Endometrial microvascular endothelial cells (primary cell): ENCODE data around the gene BAIAP2L2. TPM values are rescaled to one million over a fixed set of nuclear protein-coding genes. Genes with fewer than 3 reads are reported as not detected.

Source experiments
- in situ Hi-C: cut with HindIII; loops from 2 replicates; pipeline ENCODE4 v1.10.0; 2017; ENCODE audit warnings: low sequenced_read_pairs, low pct_unique_long_range_greater_than_20kb; ENCODE audit errors: inconsistent ontology term
- total RNA-seq: library from RNA; depleted of rRNA; stranded (reverse); fragments of >200 nt; gene quantifications from one replicate; pipeline ENCODE4 v1.2.3, GENCODE V29; 2015; ENCODE audit errors: inconsistent ontology term

BAIAP2L2 gene
- total RNA-seq, 1 donor from 2014 or later = 0.09 TPM

GRCh38 chr22:38110863-38111852, 674 bp upstream of the BAIAP2L2 start:
- in situ Hi-C loops = no loop called here

- in situ Hi-C loops = no loop called here
These were observed 998 bp downstream of the BAIAP2L2 start for GRCh38 chr22:38109371-38110001.

GRCh38 chr22:38108561-38109319, 1.7 kb downstream of the BAIAP2L2 start:
- in situ Hi-C loops = no loop called here

GRCh38 chr22:38107692-38108515, 2.6 kb downstream of the BAIAP2L2 start:
- in situ Hi-C loops = no loop called here

GRCh38 chr22:38106814-38107578, 3.5 kb downstream of the BAIAP2L2 start:
- in situ Hi-C loops = no loop called here

- in situ Hi-C loops = no loop called here
These were observed 6.4 kb downstream of the BAIAP2L2 start for GRCh38 chr22:38104084-38104483.

GRCh38 chr22:38103641-38104040, 6.8 kb downstream of the BAIAP2L2 start:
- in situ Hi-C loops = no loop called here

GRCh38 chr22:38098410-38099249, 11.9 kb downstream of the BAIAP2L2 start:
- in situ Hi-C loops = no loop called here

GRCh38 chr22:38097557-38098409, 12.7 kb downstream of the BAIAP2L2 start:
- in situ Hi-C loops = no loop called here

- in situ Hi-C loops = no loop called here
These were observed 13.4 kb downstream of the BAIAP2L2 start for GRCh38 chr22:38097058-38097457.

GRCh38 chr22:38089474-38089851, 21.0 kb downstream of the BAIAP2L2 start:
- in situ Hi-C loops = no loop called here

- in situ Hi-C loops = no loop called here
These were observed 21.6 kb downstream of the BAIAP2L2 start for GRCh38 chr22:38088629-38089473.

- in situ Hi-C loops = no loop called here
These were observed 22.6 kb downstream of the BAIAP2L2 start for GRCh38 chr22:38087855-38088254.

- in situ Hi-C loops = no loop called here
These were observed 23.5 kb downstream of the BAIAP2L2 start for GRCh38 chr22:38086942-38087341.

GRCh38 chr22:38086001-38086845, 24.3 kb downstream of the BAIAP2L2 start:
- in situ Hi-C loops = no loop called here
